Measurements from ENCODE around the gene ZC3H18.

DNA sequence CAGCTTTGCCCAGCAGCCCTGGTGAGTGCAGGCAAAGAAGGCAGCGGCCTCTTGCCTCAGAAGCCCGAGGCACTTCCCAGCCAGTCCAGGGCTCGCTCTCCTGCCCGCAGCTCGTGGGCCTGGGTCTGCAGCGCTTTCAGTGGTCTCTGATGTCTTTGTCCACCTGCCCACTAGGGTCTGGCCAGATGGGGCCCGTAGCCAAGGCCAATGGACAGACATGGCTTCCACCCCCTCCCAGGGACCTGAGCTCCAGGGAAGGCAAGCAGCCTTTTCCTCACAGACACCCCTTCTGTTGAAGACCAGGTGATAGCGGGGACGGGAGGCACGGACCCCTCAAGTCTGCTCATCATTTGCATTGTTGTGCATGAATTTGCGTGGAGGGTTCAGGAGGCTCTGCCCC lies 33.7 kb upstream of the ZC3H18 start:
- TF ChIP-seq, protein P1, sequence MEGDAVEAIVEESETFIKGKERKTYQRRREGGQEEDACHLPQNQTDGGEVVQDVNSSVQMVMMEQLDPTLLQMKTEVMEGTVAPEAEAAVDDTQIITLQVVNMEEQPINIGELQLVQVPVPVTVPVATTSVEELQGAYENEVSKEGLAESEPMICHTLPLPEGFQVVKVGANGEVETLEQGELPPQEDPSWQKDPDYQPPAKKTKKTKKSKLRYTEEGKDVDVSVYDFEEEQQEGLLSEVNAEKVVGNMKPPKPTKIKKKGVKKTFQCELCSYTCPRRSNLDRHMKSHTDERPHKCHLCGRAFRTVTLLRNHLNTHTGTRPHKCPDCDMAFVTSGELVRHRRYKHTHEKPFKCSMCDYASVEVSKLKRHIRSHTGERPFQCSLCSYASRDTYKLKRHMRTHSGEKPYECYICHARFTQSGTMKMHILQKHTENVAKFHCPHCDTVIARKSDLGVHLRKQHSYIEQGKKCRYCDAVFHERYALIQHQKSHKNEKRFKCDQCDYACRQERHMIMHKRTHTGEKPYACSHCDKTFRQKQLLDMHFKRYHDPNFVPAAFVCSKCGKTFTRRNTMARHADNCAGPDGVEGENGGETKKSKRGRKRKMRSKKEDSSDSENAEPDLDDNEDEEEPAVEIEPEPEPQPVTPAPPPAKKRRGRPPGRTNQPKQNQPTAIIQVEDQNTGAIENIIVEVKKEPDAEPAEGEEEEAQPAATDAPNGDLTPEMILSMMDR (IDR thresholded peaks at IDR 0.05; ENCODE audit: insufficient read depth, low read length): no peak
- TF ChIP-seq GABPA (IDR thresholded peaks at IDR 0.05; ENCODE audit: low read depth): no peak
- TF ChIP-seq POLR2AphosphoS5 (IDR thresholded peaks at IDR 0.05; ENCODE audit: low read depth): no peak
- TF ChIP-seq, protein P2, sequence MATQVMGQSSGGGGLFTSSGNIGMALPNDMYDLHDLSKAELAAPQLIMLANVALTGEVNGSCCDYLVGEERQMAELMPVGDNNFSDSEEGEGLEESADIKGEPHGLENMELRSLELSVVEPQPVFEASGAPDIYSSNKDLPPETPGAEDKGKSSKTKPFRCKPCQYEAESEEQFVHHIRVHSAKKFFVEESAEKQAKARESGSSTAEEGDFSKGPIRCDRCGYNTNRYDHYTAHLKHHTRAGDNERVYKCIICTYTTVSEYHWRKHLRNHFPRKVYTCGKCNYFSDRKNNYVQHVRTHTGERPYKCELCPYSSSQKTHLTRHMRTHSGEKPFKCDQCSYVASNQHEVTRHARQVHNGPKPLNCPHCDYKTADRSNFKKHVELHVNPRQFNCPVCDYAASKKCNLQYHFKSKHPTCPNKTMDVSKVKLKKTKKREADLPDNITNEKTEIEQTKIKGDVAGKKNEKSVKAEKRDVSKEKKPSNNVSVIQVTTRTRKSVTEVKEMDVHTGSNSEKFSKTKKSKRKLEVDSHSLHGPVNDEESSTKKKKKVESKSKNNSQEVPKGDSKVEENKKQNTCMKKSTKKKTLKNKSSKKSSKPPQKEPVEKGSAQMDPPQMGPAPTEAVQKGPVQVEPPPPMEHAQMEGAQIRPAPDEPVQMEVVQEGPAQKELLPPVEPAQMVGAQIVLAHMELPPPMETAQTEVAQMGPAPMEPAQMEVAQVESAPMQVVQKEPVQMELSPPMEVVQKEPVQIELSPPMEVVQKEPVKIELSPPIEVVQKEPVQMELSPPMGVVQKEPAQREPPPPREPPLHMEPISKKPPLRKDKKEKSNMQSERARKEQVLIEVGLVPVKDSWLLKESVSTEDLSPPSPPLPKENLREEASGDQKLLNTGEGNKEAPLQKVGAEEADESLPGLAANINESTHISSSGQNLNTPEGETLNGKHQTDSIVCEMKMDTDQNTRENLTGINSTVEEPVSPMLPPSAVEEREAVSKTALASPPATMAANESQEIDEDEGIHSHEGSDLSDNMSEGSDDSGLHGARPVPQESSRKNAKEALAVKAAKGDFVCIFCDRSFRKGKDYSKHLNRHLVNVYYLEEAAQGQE (IDR thresholded peaks at IDR 0.05; ENCODE audit: insufficient replicate concordance, low read depth): no peak

Measured in HL-60 (cell line).